ENCODE results near the gene FAM131A.
A peak's percentile ranks its signal among the peaks of the same experiment; 100 is the strongest.
"Not testable (repeated sequence)": the region's sequence is repeated elsewhere in the genome, so short reads cannot be mapped to it uniquely, and the experiment has no call there.

The FAM131A gene

GRCh38 chr3:184317201-184317600, 20.2 kb upstream of the FAM131A start:
- DNase-seq (ENCODE audit: low spot score) = no peak

- DNase-seq (ENCODE audit: low spot score) = peak; percentile 87
These were observed 17.3 kb upstream of the FAM131A start for GRCh38 chr3:184320104-184320445.

- no peak for DNase-seq (ENCODE audit: low spot score)
These were observed 15.7 kb upstream of the FAM131A start for GRCh38 chr3:184321666-184322065.

DNA sequence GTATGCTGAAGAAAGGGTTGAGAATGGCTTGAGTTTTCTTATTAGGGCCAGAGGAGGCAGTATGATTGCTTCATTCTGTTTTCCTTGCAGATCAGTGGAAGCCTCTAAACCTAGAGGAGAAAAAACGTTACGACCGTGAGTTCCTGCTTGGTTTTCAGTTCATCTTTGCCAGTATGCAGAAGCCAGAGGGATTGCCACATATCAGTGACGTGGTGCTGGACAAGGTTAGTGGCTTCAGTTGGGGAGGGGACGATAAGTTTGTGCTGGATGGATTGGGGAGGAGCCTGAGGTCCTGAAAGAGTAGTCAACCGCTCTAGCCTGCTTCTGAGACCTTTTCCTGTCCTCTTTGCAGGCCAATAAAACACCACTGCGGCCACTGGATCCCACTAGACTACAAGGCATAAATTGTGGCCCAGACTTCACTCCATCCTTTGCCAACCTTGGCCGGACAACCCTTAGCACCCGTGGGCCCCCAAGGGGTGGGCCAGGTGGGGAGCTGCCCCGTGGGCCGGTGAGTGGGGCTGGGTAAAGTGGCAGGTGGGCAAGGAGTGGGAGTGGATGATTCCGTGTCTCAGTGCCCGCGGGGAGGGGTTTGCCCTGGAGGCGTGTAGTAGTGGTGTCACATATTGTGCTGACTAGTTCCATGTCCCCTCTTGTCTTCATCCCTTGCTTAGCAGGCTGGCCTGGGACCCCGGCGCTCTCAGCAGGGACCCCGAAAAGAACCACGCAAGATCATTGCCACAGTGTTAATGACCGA, 14.5 kb upstream of the FAM131A start:
- DNase-seq (ENCODE audit: low spot score) = no peak

DNA sequence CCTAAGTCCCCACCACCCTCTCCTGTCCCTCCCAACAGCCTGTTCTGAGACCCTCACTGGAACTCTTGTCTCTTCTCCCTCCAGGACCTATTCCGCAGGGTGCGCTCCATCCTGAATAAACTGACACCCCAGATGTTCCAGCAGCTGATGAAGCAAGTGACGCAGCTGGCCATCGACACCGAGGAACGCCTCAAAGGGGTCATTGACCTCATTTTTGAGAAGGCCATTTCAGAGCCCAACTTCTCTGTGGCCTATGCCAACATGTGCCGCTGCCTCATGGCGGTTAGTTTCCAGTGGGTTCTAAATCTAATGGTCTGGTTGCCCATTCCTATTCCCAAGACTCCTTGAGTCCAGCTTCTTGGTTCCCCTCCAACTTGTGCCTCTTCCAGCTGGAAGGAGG, 13.7 kb upstream of the FAM131A start:
- no peak for DNase-seq (ENCODE audit: low spot score)

DNA sequence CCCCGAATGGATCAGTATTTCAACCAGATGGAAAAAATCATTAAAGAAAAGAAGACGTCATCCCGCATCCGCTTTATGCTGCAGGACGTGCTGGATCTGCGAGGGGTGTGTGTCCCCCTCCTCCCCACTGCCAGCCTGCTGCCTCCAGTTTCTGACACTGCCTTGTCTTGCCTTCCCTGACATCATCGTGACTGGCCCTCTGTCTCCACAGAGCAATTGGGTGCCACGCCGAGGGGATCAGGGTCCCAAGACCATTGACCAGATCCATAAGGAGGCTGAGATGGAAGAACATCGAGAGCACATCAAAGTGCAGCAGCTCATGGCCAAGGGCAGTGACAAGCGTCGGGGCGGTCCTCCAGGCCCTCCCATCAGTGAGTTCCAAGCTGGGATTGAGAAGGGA, 12.1 kb upstream of the FAM131A start:
- DNase-seq (ENCODE audit: low spot score) = no peak

DNA sequence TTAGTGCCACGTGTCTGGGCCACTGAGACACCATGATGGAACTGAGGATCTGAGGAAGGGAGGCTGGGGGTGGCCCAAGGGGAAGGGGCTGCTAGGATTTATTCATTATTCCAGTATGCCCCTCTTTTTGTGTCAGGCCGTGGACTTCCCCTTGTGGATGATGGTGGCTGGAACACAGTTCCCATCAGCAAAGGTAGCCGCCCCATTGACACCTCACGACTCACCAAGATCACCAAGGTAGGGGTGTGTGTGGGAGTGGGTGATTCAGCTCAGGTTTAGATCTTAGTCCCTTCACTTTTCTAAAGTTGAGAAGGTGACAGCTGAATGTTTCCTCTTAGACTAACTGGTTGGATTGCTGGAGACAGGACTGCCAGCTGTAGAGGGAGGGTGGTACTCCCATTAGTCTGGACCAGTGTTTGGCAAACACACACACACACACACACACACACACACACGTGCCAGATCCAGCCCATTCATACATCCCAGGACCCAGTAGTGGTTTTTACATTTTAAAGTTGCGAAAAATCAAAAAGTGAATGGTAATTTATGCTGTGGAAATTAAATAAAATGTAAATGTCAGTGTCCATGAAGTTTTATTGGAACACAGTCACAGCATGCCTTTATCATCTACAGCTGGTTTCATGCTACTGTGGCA, 11.6 kb upstream of the FAM131A start:
- no peak for DNase-seq (ENCODE audit: low spot score)

- no peak for DNase-seq (ENCODE audit: low spot score)
These were observed 10.2 kb upstream of the FAM131A start for GRCh38 chr3:184327171-184327570.

GRCh38 chr3:184328516-184328915, 8.9 kb upstream of the FAM131A start:
- no peak for DNase-seq (ENCODE audit: low spot score)

- DNase-seq (ENCODE audit: low spot score) = peak; percentile 89
These were observed 4.9 kb upstream of the FAM131A start for GRCh38 chr3:184332370-184333090.

DNA sequence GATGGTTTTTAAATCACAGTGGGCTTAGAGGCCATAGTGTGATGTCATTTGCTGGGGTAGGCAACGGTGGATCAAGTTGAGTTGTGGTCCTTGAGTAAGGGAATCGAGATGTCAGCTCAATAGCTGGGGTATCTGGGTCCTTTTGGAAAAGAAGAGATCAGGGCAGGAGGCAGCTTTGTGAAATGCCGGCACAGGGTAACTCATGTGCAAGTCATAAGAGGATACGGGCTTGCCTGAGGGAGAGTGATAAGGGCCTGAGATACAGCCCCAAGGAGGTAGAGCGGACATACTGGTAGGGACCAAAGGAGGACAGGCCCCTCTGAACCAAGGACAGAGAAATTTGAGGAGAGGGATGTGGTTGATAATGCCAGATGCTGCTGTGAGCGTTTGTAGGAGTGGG, 4.2 kb upstream of the FAM131A start:
- DNase-seq (ENCODE audit: low spot score) = no peak

DNA sequence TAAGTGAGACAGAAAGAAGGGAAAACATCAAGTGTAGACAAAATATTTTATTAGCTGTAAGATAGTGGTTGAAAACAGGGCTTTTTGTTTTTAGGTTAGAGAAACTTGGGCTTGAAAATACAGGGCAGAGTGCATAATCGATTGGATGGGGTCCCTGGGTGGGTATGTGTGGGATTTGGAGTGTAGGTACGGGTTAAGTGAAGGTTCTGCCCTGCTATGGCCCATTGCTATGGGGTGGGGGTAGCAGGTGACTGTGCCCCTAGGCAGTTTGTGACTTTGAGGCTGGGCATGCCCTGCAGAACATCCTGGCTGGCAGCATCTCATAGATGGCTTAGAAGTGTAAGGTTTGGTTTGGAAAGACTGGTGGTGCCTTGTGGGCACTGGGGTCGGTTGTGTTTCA, 3.7 kb upstream of the FAM131A start:
- no peak for DNase-seq (ENCODE audit: low spot score)

GRCh38 chr3:184334470-184335158, 2.8 kb upstream of the FAM131A start:
- DNase-seq (ENCODE audit: low spot score) = peak; percentile 91

DNA sequence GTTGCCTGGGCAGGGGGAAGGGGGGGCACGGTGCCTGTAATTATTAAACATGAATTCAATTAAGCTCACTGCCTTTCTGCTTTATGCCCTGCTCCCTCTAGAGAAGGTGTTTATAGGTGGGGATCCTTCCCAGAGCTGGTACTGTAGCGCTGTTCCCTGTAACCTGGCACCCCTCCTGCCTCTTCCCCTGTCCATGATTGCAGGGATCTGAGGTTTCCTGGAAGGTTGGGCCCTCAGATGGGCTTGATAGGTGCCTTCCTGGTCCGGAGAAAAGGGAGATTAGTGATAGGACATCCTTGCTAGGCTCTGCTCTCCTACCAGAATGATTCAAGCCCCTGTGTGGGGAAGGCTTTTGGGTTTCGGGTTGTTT, 2.1 kb upstream of the FAM131A start:
- DNase-seq (ENCODE audit: low spot score) = no peak

DNA sequence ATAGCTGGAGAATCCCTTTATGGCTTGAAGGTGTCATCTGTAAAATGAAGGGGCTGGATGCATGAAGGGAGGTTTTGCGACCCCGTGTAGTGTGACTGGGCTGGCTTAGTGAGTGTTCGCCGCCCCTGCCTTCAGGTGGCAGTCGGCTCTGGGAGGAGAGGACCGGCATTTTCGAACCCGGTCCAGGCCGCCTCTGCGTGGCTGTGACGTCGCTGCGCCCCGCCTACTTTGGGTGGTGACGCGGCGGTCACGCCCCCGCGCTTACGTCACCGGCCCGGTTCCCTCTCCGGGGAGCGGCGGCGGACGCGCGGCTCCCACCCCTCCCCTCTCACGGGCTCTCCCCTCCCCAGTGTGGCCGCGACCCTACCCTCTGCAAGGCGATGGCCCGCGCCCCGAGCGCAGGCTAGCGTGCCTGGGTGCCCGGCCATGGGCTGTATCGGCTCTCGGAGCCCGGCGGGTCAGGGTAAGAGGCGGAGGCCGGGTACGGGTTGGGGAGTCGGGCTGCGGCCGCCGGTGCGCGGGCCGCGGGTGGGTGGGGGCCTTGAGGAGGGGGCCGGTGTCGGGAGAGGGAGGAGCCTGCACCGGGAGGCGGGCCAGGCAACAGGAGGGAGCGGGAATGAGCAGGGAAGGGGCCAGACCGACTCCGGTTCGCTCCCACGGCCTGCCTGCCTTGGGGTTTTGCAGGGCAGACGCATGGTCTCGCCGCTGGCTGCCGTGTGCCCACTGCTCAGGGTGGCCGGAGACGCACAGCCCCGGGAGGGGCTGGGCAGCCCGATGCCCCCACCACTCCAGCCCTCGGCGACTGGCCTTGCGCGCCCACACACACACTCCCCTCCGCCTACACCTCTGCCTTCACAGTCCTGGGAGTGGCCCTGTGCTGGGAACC, 1.5 kb upstream of the FAM131A start:
- DNase-seq (ENCODE audit: low spot score) = peak; percentile 81

DNA sequence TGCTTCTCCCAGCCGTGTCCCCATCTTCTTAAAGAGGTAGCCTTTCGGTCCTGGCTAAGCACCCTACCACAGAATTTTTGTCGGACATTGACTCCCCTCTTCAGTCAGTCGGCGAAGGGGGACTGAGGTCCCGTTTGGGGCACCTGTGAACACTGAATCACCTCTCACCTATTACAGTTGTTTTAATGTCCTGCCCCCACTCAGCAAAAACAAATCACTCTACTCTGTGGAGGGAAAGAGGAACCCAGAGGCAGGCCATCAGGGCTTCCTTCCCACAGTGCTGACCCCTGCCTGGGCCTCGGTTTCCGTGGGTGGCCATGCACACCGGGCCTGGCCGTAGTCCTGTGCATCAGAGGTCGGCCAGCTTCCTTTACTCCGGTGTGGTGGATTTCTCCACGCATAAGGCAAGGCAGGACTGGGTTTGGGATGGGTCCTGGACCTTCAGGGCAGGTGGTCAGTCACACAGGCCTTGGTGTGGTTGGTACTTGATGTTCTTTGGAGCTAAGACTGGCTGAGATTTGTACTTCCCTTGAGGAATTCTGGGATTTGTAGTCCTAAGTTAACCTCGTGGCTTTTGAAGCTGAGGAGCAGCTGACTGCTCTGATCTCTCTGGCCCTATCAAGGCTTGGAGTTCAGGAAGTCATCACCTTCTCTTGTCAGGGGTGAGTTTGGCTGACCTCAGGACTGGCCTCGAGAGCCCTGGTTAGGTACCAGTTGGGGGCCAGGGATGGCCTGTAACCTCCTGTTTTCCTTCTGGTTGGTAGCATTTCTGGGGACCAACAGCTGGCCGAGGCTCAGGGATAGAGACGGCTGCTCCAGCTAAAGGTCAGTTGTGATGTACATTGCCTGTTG, 627 bp upstream of the FAM131A start:
- DNase-seq (ENCODE audit: low spot score) = peak; percentile 85

- DNase-seq (ENCODE audit: low spot score) = no peak
These were observed 581 bp downstream of the FAM131A start for GRCh38 chr3:184337981-184338380.

- no peak for DNase-seq (ENCODE audit: low spot score)
These were observed 1.1 kb downstream of the FAM131A start for GRCh38 chr3:184338511-184338945.

- DNase-seq (ENCODE audit: low spot score) = no peak
These were observed 1.6 kb downstream of the FAM131A start for GRCh38 chr3:184339001-184339400.

DNA sequence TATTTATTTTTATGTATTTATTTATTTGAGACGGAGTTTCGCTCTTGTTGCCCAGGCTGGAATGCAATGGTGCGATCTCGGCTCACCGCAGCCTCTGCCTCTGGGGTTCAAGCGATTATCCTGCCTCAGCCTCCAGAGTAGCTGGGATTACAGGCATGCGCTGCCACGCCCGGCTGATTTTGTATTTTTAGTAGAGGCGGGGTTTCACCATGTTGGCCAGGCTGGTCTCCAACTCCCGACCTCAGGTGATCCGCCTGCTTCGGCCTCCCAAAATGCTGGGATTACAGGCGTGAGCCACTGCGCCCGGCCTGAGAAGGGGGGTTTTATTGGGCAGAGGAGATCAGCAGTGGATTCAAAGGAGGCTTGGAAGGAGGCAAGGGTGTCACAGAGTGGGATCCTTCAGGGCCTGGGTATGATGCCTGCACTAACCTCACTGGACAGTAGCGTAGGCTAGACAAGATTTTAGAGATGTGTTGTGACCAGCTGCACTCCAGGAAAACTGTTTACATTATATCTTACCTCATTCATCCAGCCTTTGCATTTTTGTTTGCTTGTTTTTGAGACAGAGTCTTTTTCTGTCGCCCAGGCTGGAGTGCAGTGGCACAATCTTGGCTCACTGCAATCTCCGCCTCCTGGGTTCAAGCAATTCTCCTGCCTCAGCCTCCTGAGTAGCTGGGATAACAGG, 2.2 kb downstream of the FAM131A start:
- not testable (repeated sequence) for DNase-seq (ENCODE audit: low spot score)

All from RKO (cell line).